GM19043 (cell line): ENCODE measurements around the gene TCHH.
"Not testable (repeated sequence)": the region's sequence is repeated elsewhere in the genome, so short reads cannot be mapped to it uniquely, and the experiment has no call there.

Source experiments
- ATAC-seq: cut with Tn5 transposase; IDR thresholded peaks from one replicate; pipeline ENCODE4 v1.9.1; 2021; ENCODE audit warnings: low read depth; ENCODE audit not compliant: unreplicated experiment

TCHH gene

DNA sequence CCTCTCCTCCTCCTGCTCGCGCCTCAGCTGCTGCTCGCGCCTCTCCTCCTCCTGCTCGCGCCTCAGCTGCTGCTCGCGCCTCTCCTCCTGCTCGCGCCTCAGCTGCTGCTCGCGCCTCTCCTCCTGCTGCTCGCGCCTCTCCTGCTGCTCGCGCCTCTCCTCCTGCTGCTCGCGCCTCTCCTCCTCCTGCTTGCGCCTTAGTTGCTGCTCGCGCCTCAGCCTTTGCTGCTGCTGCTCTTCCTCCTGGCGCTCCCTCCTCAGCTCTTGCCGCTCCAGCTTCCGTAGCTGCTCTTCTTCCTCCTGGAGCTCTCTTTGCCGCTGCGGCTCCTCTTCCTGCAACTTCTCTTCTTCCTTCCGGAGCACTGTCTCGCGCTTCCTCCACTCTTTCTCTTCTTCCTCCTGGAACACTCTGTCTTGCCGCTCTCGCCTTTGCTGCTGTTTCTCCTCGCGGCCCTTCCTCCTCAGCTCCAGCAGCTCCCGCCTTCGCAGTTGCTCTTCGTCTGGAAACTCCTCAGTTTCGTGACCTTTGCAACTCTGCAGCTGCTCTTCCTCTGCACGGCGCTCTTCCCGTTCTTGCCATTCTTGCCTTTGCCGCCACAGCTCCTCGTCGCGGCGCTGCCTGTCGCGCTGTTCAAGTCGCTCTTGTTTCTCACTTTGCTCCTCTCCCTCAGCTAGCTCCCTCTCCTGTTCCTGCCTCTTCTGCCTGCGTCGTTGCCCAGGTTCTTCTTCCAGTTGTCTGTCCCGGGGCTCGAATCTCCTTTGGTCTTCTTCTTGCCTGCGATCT lies 3.0 kb downstream of the TCHH start:
- no peak for ATAC-seq

- no peak for ATAC-seq
Measured at GRCh38 chr1:152111515-152111968, 3.7 kb downstream of the TCHH start.

DNA sequence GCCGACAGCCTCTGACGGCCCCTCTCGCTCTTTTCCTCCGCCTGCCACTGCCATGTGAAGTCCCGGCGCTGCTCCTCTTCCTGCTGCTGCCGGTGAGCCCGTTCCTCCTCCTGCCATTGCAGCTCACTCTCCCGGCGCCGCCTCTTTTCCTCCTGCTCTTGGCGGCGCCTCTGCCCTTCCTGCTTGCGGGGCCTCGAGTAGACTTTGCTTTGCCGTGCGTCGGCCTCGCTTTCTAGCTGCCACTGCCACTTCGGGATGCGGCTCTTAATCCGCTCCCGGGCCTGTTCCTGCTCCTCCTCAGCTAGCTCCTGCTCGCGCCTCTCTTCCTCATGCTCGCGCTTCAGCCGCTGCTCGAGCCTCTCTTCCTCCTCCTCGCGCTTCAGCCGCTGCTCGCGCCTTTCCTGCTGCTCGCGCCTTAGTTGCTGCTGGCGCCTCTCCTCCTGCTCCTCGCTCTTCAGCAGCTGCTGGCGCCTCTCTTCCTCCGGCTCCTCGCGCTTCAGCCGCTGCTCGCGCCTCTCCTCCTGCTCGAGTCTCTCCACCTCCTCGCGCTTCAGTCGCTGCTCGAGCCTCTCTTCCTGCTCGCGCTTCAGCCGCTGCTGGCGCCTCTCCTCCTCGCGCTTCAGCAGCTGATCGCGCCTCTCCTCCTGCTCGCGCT lies 4.3 kb downstream of the TCHH start:
- no peak for ATAC-seq

DNA sequence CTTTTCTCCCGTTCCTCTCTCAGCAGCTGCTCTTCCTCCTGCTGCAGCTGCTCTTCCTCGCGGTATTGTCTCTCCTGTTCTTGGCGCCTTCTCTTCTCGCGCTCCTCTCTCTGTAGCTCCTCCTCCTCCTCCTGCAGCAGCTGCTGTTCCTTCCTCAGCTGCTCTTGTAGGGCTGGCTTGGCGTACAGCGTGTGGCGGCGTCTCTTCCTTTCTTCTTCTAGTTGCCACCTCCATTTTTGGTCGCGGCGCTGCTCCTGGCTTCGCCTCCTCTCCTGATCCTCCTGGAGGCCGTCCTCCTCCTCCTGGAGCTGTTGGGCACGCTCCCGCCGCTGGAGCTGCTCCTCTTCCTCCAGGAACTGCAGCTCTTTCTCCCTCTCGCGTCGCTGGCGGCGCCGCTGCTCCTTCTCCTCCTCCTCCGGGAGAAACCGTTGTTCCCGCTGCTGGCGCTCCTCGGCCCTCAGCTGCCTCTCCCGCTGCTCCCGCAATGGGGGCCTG lies 4.8 kb downstream of the TCHH start:
- no peak for ATAC-seq

DNA sequence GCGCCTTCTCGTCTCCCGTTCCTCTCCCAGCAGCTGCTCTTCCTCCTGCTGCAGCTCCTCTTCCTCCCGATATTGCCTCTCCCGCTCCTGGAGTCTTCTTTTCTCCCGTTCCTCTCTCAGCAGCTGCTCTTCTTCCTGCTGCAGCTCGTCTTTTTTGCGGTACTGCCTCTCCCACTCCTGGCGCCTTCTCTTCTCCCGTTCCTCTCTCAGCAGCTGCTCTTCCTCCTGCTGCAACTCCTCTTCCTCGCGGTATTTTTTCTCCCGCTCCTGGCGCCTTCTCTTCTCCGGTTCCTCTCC lies 5.3 kb downstream of the TCHH start:
- no peak for ATAC-seq

DNA sequence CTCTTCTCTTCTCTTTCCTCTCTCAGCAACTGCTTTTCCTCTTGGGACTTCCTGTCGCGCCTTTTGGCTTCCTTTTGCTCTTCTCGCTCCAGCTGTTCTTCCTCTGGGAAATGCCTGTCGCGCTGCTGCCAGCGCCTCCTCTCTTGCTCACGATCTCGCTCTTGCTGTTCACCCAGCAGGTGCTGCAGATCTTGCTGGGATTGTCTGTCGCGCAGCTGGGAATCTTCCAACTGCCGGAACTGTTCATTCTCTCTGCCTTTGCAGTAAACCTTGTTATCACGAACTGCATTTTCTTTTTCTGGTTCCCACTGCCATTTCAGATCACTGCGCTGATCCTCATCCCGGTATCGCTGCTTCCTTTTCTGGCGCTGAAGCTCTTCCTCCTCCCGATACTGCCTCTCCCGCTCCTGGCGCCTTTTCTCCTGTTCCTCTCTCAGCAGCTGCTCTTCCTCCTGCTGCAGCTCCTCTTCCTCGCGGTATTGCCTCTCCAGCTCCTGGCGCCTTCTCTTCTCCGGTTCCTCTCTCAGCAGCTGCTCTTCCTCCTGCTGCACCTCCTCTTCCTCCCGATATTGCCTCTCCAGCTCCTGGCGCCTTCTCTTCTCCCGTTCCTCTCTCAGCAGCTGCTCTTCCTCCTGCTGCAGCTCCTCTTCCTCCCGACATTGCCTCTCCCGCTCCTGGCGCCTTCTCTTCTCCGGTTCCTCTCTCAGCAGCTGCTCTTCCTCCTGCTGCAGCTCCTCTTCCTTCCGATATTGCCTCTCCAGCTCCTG lies 5.8 kb downstream of the TCHH start:
- ATAC-seq = no peak

GRCh38 chr1:152108882-152109222 lies 6.4 kb downstream of the TCHH start:
- ATAC-seq = no peak

DNA sequence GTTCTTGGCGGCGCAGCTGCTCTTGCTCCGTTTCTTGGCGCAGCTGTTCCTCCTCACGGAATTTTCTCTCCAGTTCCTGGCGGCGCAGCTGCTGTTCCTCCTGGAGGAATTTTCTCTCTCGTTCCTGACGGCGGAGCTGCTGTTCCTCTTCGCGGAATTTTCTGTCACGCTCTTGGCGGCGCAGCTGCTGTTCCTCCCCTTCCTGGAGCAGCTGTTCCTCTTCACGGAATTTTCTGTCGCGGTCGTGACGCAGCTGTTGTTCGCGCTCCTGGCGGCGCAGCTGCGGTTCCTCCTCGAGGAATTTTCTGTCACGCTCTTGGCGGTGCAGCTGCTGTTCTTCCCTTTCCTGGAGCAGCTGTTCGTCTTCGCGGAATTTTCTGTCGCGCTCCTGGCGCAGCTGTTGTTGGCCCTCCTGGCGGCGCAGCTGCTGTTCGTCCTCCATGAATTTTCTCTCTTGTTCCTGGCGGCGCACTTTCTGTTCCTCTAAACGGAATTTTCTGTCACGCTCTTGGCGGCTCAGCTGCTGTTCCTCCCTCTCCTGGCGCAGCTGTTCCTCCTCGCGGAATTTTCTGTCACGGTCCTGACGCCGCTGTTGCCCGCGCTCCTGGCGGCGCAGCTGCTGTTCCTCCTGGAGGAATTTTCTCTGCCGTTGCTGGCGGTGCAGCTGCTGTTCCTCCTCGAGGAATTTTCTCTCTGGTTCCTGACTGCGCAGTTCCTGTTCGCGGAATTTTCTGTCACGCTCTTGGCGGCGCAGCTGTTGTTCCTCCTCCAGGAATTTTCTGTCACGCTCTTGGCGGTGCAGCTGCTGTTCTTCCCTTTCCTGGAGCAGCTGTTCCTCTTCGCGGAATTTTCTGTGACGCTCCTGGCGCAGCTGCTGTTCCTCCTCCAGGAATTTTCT lies 7.0 kb downstream of the TCHH start:
- no peak for ATAC-seq

DNA sequence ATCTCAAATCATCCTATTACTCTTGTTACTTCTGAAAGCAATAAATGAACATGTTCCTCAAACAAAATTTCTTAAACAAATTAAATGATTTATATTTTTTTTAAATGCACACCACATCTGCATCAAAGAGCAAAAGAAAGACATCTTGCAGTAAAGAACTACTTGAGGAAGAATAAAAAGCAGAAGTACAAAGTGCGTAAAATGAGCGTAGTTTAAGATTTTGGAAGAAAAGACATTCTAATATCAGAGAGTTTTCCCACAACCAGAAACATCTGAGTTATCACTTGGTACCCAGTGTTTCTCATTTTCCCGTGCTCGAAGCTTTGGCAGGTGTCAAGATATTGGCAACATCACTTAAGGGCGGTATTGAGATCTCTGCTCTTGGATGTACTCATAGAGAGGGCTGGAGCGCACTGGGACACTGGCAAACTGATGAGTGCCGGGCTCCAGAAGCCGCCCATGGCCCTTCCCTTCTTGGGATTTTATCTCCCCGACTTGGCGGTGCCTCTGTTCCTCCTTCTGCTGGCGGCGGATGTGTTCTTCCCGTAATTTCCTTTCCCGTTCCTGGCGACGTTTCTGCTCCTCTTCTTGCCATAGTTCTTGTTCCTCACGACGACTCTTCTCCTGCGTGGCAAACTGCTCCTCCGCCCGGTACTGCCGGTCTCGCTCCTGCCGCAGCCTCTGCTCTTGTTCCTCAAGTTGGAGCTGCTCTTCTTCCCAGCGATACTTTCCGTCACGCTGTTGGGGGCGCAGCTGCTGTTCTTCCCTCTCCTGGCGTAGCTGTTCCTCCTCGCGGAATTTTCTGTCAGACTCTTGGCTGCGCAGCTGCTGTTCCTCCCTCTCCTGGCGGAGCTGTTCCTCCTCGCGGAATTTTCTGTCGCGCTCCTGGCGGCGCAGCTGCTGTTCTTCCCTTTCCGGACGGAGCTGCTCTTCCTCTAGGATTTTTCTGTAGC lies 7.9 kb downstream of the TCHH start:
- ATAC-seq = no peak

DNA sequence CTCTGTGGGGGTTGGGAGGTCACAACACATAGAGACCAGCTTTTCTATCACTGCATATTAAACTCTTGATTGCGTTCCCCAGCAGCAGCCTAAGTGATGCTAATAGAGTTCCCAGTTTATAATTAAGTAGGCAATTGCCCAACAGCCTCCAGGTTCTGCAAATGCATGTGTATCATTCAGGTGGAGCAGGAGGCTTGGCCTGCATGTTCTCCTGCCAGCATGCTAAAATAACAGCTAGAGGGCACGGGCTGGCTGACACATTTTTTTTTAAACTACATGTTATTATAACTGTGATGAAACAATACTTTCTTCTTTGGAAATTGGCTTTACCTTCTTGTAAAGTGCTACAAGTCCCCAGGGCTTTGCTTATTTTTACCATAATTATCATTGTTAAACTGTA lies 10.4 kb downstream of the TCHH start:
- ATAC-seq = no peak

GRCh38 chr1:152096931-152097330 lies 18.3 kb downstream of the TCHH start:
- no peak for ATAC-seq

DNA sequence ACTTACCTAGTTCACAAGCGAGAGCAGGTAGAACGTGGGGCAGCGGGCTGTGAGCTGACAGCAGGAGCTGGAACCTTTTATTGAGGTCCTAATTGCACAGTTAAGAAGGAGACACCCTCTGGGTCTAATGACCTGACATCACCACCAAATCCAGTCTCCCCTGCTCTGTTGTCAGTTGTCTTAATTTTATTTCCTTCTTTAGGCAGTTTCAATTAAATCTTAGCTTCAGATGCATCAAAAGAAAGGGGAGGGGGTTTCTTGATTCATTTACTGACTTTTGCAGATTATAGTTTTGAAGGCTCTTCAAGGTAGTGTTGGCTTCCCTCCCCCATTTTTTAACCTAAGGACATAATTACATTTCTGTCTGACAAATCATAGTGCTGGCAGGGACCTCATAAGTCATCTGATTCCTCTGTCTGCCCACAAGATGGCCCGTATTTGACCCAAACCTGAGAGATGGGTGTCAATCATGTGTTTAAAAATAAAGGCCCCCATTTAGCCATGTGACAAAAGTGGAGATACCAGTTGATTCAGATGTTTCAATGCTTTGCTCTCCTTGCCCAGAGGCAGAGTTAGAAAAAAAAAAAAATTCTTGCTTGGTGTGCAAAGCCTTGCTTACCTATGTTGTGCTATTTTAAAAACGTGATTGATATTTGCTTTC lies 26.1 kb downstream of the TCHH start, which contains the start of gene TCHHL1:
Gene TCHHL1, minus strand, starts transcription at position 51 of the 661 bp plus-strand sequence. CDS start 921 bp downstream, outside the sequence.
- no peak for ATAC-seq

DNA sequence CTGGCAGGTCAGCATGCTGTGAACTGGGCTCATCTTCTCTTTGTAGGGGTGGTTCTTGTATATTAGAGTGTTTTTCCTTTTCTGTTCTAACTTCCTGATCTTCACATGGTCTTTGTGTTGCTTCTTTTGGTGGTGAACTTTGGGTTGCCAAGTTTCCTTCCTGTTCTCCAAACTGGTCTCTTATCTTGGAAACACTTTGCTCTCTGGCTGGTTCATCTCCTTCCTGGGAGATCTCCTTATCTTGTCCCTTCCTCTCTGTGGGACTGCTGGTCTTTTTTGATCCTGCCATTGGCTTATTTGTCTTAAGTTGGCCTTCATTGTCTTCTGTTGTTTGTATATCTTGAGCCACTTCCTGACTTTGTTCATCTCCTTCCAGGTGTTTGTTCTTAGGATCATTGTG lies 28.5 kb downstream of the TCHH start:
- no peak for ATAC-seq

GRCh38 chr1:152084853-152085252 lies 30.4 kb downstream of the TCHH start:
- no peak for ATAC-seq

- ATAC-seq = not testable (repeated sequence)
Measured at GRCh38 chr1:152081026-152081425, 34.2 kb downstream of the TCHH start.

DNA sequence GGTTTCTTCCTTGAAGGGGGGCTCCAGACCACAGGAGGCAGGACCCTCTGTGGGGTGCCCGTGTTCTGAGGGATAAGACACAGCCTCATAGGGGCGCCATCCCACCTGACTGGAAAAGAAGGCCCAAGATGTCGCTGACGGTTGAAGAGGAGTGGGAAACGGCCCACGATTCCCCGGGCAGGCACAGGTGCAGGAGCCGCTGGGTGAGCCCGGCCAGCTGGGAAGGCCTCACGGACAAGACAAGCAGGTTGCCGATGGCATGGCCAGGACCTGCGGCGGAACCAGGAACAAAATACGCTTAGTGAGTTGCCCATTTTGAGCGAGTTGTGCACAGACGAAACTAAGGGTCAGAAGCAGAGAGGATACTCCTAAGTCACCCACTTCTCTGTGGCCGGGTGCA lies 34.8 kb downstream of the TCHH start:
- ATAC-seq = not testable (repeated sequence)

DNA sequence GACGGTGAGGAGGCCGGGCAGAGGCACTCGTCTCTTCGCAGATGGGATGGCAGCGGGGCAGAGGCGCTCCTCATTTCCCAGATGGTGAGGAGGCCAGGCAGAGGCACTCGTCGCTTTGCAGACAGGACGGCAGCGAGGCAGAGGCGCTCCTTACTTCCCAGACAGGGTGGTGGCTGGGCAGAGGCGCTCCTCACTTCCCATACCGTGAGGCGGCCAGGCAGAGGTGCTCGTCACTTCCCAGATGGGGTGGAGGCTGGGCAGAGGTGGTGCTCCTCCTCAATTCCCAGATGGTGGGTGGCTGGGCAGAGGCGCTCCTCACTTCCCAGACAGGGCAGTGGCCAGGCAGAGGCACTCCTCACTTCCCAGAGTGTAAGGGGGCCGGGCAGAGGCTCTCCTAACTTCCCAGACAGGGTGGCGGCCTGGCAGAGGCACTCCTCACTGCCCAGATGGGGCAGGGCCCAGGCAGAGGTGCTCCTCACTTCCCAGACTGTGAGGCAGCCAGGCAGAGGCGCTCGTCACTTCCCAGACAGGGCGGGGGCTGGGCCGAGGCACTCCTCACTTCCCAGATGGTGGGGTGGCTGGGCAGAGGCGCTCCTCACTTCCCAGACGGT lies 36.3 kb downstream of the TCHH start:
- no peak for ATAC-seq

DNA sequence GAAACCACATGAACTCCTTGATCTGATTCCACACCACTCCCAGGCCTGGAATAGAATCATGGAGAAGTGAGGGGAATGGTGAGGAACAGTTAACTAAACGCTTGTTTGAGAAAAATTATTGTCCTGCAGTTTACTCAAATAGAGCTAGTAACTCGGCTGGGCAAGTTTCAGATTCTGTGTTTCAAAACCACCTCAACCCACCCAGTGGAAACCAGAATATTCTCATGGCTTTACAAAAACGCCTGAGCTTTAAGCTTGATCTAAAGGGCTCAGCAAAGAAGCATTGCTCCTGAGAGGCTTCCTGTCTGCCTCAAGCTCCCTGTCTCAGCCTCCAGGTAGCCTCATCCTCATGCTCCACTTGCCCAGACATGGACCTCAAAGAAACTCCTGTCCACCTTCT lies 42.9 kb downstream of the TCHH start:
- no peak for ATAC-seq
